Liver (tissue), 9 donors: ENCODE data around the gene ARRDC1. TPM values are rescaled to one million over a fixed set of nuclear protein-coding genes. Genes with fewer than 3 reads are reported as not detected.

Experiments
- DNase-seq: peaks from one replicate; pipeline ENCODE4 v3.0.0-alpha.2; 2017; ENCODE audit warnings: low spot score
- H3K27ac ChIP-seq, 2 donors: one replicate each; pipeline ENCODE4 v1.7.0; 2013; ENCODE audit warnings: inconsistent platforms in 2 of 2, low read length in 2 of 2, control low read depth in 1 of 2, low read depth in 1 of 2, mild to moderate bottlenecking in 1 of 2
- H3K27me3 ChIP-seq, 4 donors: one replicate each; pipeline versions ENCODE4 v1.6.1 to v1.7.0; 2013; ENCODE audit warnings: low read length in 3 of 4, inconsistent platforms in 1 of 4, mild to moderate bottlenecking in 1 of 4, moderate library complexity in 1 of 4; ENCODE audit not compliant: control insufficient read depth in 4 of 4, insufficient read depth in 4 of 4
- H3K36me3 ChIP-seq, 4 donors: one replicate each; pipeline versions ENCODE4 v1.6.1 to v1.7.0; 2013; ENCODE audit warnings: low read length in 3 of 4, mild to moderate bottlenecking in 3 of 4, low read depth in 1 of 4, moderate library complexity in 1 of 4; ENCODE audit not compliant: control insufficient read depth in 4 of 4, insufficient read depth in 3 of 4
- H3K4me1 ChIP-seq, 4 donors: one replicate each; pipeline versions ENCODE4 v1.6.1 to v1.7.0; 2013; ENCODE audit warnings: low read length in 3 of 4, mild to moderate bottlenecking in 3 of 4, moderate library complexity in 1 of 4; ENCODE audit not compliant: control insufficient read depth in 4 of 4, insufficient read depth in 4 of 4
- H3K4me3 ChIP-seq, 3 donors: one replicate each; pipeline versions ENCODE4 v1.6.1 to v1.7.0; 2013; ENCODE audit warnings: low read length in 3 of 3, control low read depth in 1 of 3, low read depth in 1 of 3, mild to moderate bottlenecking in 1 of 3
- H3K9ac ChIP-seq, 2 donors: one replicate each; pipeline ENCODE4 v1.7.0; 2013; ENCODE audit warnings: low read length in 2 of 2, mild to moderate bottlenecking in 2 of 2, moderate library complexity in 2 of 2, control low read depth in 1 of 2, low read depth in 1 of 2
- H3K9me3 ChIP-seq, 4 donors: one replicate each; pipeline versions ENCODE4 v1.6.1 to v1.7.0; 2013; ENCODE audit warnings: low read length in 3 of 4; ENCODE audit not compliant: control insufficient read depth in 4 of 4
- EGR1 ChIP-seq, 2 donors: IDR thresholded peaks; 2 replicates each; pipeline ENCODE4 v1.6.1; 2016 to 2018; ENCODE audit warnings: antibody characterized with exemption in 2 of 2, low read depth in 2 of 2
- FOXA1 ChIP-seq: IDR thresholded peaks from 2 replicates; pipeline ENCODE4 v1.6.1; 2016; ENCODE audit warnings: antibody characterized with exemption
- FOXA2 ChIP-seq: IDR thresholded peaks from 2 replicates; pipeline ENCODE4 v1.6.1; 2016; ENCODE audit warnings: antibody characterized with exemption
- GABPA ChIP-seq, 2 donors: IDR thresholded peaks in 1 of 2; conservative IDR thresholded peaks in 1 of 2; 2 replicates each; pipeline ENCODE4 v1.6.1; 2016; ENCODE audit warnings: antibody characterized with exemption in 2 of 2, mild to moderate bottlenecking in 1 of 2, moderate library complexity in 1 of 2
- HNF4A ChIP-seq, 2 donors: conservative IDR thresholded peaks; 2 replicates each; pipeline ENCODE4 v1.6.1; 2016; ENCODE audit warnings: antibody characterized with exemption in 2 of 2, mild to moderate bottlenecking in 2 of 2
- HNF4G ChIP-seq: IDR thresholded peaks from 2 replicates; pipeline ENCODE4 v1.6.1; 2016; ENCODE audit warnings: antibody characterized with exemption
- JUND ChIP-seq, 2 donors: IDR thresholded peaks; 2 replicates each; pipeline ENCODE4 v1.6.1; 2016; ENCODE audit warnings: antibody characterized with exemption in 2 of 2
- NR2F2 ChIP-seq: IDR thresholded peaks from 2 replicates; pipeline ENCODE4 v1.6.1; 2016; ENCODE audit warnings: antibody characterized with exemption
- RAD21 ChIP-seq, 2 donors: IDR thresholded peaks; 2 replicates each; pipeline ENCODE4 v1.6.1; 2016; ENCODE audit warnings: antibody characterized with exemption in 2 of 2, mild to moderate bottlenecking in 2 of 2
- RXRA ChIP-seq, 2 donors: IDR thresholded peaks; 2 replicates each; pipeline ENCODE4 v1.6.1; 2017 to 2018; ENCODE audit warnings: antibody characterized with exemption in 2 of 2, mild to moderate bottlenecking in 1 of 2
- SP1 ChIP-seq: IDR thresholded peaks from 2 replicates; pipeline ENCODE4 v1.6.1; 2018; ENCODE audit warnings: antibody characterized with exemption, mild to moderate bottlenecking
- TAF1 ChIP-seq: conservative IDR thresholded peaks from 2 replicates; pipeline ENCODE4 v1.6.1; 2016; ENCODE audit warnings: antibody characterized with exemption, mild to moderate bottlenecking
- YY1 ChIP-seq: IDR thresholded peaks from 2 replicates; pipeline ENCODE4 v1.6.1; 2016; ENCODE audit warnings: antibody characterized with exemption, mild to moderate bottlenecking
- WGBS: extraction: QIAGEN DNeasy Blood & Tissue Kit; methylation state at CpG from one replicate; pipeline ENCODE4 v1.1.7; 2013; 5-methylcytosine and 5-hydroxymethylcytosine counted together
- polyA plus RNA-seq, 2 donors: library from polyadenylated mRNA; stranded (reverse) in 1 of 2; unstranded in 1 of 2; fragments of 200-250 nt in 1 of 2; fragments of >200 nt in 1 of 2; fragmentation: Nextera tagmentation in 1 of 2; extraction: Ambion mirVana in 1 of 2; gene quantifications; one replicate each; pipeline versions ENCODE4 v1.2.1 to v1.2.3, GENCODE V29; 2013 to 2015
- total RNA-seq, 2 donors: library from RNA; depleted of rRNA; stranded (reverse); fragments of >200 nt; gene quantifications; one replicate each; pipeline ENCODE4 v1.2.3, GENCODE V29; 2014
- TF ChIP-seq, protein P1 (sequence below): fragments of 150-350 bp; IDR thresholded peaks from 2 replicates; pipeline ENCODE4 v1.5.1; 2017; ENCODE audit warnings: improper control_type of control experiment, low read depth, low read length; ENCODE audit not compliant: missing input control
- TF ChIP-seq, protein P2 (sequence below): IDR thresholded peaks from 2 replicates; pipeline ENCODE4 v1.6.1; 2016; ENCODE audit warnings: antibody characterized with exemption
- TF ChIP-seq, protein P3 (sequence below): IDR thresholded peaks from 2 replicates; pipeline ENCODE4 v1.6.1; 2016; ENCODE audit warnings: antibody characterized with exemption
- TF ChIP-seq, protein P4 (sequence below): IDR thresholded peaks from 2 replicates; pipeline ENCODE4 v1.6.1; 2016; ENCODE audit warnings: antibody characterized with exemption, mild to moderate bottlenecking
- TF ChIP-seq, protein P5 (sequence below): IDR thresholded peaks from 2 replicates; pipeline ENCODE4 v1.6.1; 2016; ENCODE audit warnings: antibody characterized with exemption
- donor health status: healthy.
- donor health status: healthy.
- donor health status: healthy.
- donor health status: healthy.
- donor health status: healthy.

ARRDC1 gene
- total and polyA plus RNA-seq, 4 donors = 9.8 to 31.6 (median 23.4) TPM

DNA sequence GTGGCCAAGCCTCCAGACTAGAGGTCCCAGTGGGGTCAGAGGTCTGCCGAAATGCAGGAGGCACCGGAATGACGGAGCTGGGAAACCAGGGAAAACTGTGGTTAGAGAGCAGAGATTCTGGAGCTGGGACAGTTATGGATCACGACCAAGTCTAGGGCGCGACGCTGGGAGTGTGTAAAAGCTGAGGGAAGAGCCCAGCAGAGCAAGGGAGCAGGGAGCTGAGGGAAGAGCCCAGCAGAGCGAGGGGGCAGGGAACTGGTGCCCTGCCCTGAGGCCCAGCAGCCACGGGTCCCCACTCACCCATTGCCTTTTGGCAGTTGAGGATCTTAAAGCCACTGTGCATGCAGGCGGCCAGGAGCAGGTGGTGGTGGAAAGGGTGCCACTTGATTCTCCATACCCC lies 41.4 kb upstream of the ARRDC1 start:
- no peak overlapping the region for H3K4me3 ChIP-seq
- H3K9ac ChIP-seq = no peak overlapping the region
- H3K9me3 ChIP-seq = no peaks in the 10 kb centered on the region
- no peak for DNase-seq
- H3K36me3 ChIP-seq = peaks cover 6 to 16% (median 12%) of the 10 kb centered on the region in 4 donors
- WGBS = 93% methylated on average over 10 of the region's 10 CpGs
- peaks cover 3 to 9% (median 6%) of the 10 kb centered on the region in 4 donors for H3K4me1 ChIP-seq
- H3K27ac ChIP-seq = no peak overlapping the region
- TF ChIP-seq NR2F2 = no peak
- no peak for TF ChIP-seq GABPA (IDR thresholded peaks at IDR 0.05 in 1 of 2, conservative IDR thresholded peaks at IDR 0.05 in 1 of 2)
- no peak for TF ChIP-seq RXRA (IDR thresholded peaks at IDR 0.05)
- no peak for TF ChIP-seq SP1
- TF ChIP-seq, protein P1, sequence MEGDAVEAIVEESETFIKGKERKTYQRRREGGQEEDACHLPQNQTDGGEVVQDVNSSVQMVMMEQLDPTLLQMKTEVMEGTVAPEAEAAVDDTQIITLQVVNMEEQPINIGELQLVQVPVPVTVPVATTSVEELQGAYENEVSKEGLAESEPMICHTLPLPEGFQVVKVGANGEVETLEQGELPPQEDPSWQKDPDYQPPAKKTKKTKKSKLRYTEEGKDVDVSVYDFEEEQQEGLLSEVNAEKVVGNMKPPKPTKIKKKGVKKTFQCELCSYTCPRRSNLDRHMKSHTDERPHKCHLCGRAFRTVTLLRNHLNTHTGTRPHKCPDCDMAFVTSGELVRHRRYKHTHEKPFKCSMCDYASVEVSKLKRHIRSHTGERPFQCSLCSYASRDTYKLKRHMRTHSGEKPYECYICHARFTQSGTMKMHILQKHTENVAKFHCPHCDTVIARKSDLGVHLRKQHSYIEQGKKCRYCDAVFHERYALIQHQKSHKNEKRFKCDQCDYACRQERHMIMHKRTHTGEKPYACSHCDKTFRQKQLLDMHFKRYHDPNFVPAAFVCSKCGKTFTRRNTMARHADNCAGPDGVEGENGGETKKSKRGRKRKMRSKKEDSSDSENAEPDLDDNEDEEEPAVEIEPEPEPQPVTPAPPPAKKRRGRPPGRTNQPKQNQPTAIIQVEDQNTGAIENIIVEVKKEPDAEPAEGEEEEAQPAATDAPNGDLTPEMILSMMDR = no peak
- TF ChIP-seq, protein P2, sequence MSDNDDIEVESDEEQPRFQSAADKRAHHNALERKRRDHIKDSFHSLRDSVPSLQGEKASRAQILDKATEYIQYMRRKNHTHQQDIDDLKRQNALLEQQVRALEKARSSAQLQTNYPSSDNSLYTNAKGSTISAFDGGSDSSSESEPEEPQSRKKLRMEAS = no peak
- TF ChIP-seq, protein P3, sequence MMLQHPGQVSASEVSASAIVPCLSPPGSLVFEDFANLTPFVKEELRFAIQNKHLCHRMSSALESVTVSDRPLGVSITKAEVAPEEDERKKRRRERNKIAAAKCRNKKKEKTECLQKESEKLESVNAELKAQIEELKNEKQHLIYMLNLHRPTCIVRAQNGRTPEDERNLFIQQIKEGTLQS = no peak
- TF ChIP-seq HNF4A (conservative IDR thresholded peaks at IDR 0.05) = no peak
- TF ChIP-seq FOXA2 = no peak
- TF ChIP-seq HNF4G = no peak
- TF ChIP-seq TAF1 = no peak
- TF ChIP-seq, protein P4, sequence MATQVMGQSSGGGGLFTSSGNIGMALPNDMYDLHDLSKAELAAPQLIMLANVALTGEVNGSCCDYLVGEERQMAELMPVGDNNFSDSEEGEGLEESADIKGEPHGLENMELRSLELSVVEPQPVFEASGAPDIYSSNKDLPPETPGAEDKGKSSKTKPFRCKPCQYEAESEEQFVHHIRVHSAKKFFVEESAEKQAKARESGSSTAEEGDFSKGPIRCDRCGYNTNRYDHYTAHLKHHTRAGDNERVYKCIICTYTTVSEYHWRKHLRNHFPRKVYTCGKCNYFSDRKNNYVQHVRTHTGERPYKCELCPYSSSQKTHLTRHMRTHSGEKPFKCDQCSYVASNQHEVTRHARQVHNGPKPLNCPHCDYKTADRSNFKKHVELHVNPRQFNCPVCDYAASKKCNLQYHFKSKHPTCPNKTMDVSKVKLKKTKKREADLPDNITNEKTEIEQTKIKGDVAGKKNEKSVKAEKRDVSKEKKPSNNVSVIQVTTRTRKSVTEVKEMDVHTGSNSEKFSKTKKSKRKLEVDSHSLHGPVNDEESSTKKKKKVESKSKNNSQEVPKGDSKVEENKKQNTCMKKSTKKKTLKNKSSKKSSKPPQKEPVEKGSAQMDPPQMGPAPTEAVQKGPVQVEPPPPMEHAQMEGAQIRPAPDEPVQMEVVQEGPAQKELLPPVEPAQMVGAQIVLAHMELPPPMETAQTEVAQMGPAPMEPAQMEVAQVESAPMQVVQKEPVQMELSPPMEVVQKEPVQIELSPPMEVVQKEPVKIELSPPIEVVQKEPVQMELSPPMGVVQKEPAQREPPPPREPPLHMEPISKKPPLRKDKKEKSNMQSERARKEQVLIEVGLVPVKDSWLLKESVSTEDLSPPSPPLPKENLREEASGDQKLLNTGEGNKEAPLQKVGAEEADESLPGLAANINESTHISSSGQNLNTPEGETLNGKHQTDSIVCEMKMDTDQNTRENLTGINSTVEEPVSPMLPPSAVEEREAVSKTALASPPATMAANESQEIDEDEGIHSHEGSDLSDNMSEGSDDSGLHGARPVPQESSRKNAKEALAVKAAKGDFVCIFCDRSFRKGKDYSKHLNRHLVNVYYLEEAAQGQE = no peak
- TF ChIP-seq, protein P5, sequence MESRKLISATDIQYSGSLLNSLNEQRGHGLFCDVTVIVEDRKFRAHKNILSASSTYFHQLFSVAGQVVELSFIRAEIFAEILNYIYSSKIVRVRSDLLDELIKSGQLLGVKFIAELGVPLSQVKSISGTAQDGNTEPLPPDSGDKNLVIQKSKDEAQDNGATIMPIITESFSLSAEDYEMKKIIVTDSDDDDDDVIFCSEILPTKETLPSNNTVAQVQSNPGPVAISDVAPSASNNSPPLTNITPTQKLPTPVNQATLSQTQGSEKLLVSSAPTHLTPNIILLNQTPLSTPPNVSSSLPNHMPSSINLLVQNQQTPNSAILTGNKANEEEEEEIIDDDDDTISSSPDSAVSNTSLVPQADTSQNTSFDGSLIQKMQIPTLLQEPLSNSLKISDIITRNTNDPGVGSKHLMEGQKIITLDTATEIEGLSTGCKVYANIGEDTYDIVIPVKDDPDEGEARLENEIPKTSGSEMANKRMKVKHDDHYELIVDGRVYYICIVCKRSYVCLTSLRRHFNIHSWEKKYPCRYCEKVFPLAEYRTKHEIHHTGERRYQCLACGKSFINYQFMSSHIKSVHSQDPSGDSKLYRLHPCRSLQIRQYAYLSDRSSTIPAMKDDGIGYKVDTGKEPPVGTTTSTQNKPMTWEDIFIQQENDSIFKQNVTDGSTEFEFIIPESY = no peak
- no peak for TF ChIP-seq YY1
- TF ChIP-seq RAD21 (IDR thresholded peaks at IDR 0.05) = no peak
- TF ChIP-seq JUND (IDR thresholded peaks at IDR 0.05) = no peak
- no peak for TF ChIP-seq FOXA1
- TF ChIP-seq EGR1 (IDR thresholded peaks at IDR 0.05; ENCODE audit: low read depth in 2 of 2) = no peak
- H3K27me3 ChIP-seq = no peaks in the 10 kb centered on the region
